IPS-18c (cell line): Measurements from ENCODE around the gene TLR10.

Experiments used
- H3K4me3 ChIP-seq: 2 replicates; pipeline ENCODE4 v1.7.0; 2013; ENCODE audit warnings: low read depth, mild to moderate bottlenecking, low read length, moderate library complexity; ENCODE audit not compliant: insufficient read depth
- H3K9me3 ChIP-seq: one replicate; pipeline ENCODE4 v1.6.1; 2013; ENCODE audit warnings: mild to moderate bottlenecking, low read length, moderate library complexity; ENCODE audit not compliant: control insufficient read depth, insufficient read depth

The TLR10 gene

GRCh38 chr4:38751341-38752010 is 31.3 kb downstream of the TLR10 start:
- H3K4me3 ChIP-seq, result no peak overlapping the region

DNA sequence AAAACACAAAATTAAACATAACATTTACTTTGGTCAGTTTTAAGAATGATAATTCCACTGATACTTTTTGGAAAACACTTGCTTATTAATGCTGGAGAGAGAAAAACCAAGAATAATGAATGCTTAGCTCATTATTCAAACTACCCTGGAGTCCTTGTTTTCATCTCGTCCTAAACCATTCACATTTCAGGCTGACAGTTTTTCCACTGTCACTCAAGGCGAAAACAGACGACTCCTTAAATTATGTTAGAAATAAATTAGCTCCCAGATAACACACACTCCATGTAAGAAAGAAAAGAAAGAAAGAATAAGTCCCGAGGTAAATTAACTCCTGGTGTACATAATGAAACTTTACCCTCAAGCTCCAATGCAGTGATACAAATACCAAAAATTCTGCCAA is 33.5 kb downstream of the TLR10 start:
- no peak overlapping the region for H3K4me3 ChIP-seq
- no peaks in the 10 kb centered on the region for H3K9me3 ChIP-seq

More at GRCh38 chr4:38751341-38752010, 31.3 kb downstream of the TLR10 start:
- no peaks in the 10 kb centered on the region for H3K9me3 ChIP-seq

DNA sequence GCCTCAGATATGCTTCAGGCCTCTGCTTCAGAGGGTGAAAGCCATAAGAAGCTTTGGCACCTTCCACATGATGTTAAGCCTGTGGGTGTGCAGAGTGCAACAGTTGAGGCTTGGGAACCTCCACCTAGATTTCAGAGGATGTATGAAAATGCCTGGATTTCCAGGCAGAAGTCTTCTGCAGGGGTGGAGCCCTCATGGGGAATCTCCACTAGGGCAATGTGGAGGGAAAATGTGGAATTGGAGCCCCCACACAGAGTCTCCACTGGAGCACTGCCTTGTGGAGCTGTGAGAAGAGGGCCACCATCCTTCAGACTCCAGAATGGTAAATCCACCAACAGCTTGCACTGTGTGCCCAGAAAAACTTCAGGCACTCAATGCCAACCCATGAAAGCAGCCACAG is 35.2 kb downstream of the TLR10 start:
- no peak overlapping the region for H3K4me3 ChIP-seq
- no peaks in the 10 kb centered on the region for H3K9me3 ChIP-seq

DNA sequence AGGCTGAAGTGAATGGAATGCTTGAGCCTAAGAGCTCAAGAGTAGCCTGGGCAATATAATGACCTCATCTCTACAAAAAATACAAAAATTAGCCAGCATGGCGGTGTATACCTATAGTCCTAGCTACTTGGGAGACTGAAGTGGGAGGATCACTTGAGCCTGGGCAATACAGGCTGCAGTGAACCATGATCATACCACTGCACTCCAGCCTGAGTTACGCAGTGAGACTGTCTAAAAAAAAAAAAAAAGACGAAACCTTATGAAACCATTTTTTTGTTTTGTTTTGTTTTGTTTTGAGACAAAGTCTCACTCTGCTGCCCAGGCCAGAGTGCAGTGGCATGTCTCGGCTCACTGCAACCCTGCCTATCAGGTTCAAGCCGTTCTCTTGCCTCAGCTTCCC is 36.9 kb downstream of the TLR10 start:
- Histone ChIP-seq H3K9me3 (no peaks in the 10 kb centered on the region), H3K4me3 (no peak overlapping the region)

GRCh38 chr4:38743866-38744265 is 38.9 kb downstream of the TLR10 start:
- Histone ChIP-seq H3K9me3 (no peaks in the 10 kb centered on the region), H3K4me3 (no peak overlapping the region)

DNA sequence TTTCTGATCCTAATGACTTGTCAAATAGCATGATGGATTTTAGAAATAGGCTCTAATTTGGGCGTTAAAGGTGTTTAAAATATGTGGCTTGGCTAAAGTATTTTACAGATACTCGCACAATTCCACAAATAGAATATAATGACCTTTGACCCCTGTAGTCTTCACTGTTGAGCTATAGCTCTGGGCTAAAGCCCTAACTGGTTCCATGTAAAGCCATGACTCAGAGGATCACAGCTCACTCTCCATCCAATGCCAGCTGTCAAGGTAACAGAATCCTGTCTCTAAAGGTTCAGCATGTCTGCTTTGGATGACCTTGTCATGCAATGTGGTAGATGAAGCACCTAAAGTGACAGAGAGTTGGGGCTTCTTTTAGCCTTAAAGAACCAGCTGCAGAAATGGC is 42.5 kb downstream of the TLR10 start:
- no peak overlapping the region for H3K4me3 ChIP-seq
- H3K9me3 ChIP-seq, result no peaks in the 10 kb centered on the region

DNA sequence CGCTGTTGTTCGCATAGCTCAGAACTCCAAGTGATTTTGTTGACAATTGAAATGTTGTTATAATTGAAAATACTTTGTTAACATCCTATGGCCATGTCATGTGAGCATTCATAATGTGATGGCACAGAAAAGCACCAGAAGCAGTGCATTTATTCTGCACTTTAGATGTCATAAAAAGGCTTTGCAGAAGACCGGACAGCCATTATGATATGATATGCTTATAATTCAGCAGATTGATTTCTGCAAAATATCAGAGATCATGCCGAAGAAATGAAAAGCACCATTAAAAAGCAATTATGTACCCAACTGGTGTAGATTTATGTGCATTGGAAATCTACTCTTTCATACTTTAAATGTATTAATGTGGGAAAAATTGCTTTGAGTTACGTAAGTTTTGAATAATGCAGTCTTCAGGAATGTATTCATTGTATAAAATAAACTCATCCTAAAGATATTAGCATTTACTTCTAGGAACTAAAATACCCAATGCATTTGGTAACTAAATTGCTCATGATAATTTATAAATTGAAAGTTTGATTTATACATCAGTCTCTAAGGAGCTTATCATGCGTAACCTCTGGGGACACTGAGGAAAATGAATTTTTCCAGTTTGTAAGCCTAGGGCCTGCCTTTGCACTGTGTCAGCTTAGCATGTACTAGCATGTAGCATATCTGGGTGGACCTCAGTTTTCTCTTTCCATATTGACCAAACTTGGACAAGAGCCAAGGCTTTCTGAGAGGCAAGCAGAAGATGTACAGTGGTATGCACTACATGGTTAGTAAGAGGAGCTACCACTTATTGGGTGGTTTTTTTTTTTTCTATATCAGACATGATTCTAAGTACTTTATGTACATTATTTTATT is 43.6 kb downstream of the TLR10 start:
- no peaks in the 10 kb centered on the region for H3K9me3 ChIP-seq
- H3K4me3 ChIP-seq, result no peak overlapping the region

DNA sequence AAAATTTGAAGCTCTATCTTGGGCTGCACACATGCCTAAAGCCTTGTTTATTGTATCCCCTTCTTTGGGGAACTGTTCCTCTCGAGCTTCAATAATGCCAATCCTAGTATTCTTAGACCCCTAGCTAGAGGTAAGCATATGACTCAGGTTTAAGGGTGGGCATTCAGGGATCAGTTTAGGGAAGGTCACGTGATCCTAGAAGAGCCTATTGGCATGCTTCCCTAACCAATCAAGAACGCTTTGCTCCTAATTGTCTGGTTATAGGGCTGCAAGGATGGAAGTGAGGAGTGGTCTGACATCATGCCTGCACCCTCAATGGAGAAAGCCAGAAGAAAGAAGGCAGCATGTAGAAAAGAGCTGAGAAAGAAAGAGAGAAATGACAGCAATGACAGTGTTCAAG is 46.9 kb downstream of the TLR10 start:
- no peak overlapping the region for H3K4me3 ChIP-seq
- no peaks in the 10 kb centered on the region for H3K9me3 ChIP-seq

DNA sequence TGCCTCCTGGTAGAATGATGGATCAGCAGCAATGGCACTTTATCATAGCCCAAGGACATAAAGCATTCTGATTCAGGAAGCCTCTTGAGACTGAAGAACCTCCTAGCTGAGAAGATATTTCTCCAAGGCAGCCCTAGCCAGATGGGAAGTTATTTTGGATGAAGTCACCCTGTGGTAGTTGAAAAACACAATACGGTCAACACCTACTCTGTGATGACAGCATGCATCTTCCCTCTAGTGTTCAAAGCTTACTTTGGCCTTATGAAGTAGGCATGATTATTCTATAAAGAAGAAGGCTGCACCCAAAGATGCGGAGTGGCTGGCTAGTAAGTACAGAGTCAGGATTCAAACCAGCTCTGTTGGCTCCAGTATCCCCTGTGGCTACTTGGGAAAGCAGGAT is 47.9 kb downstream of the TLR10 start:
- no peak overlapping the region for H3K4me3 ChIP-seq
- no peaks in the 10 kb centered on the region for H3K9me3 ChIP-seq

DNA sequence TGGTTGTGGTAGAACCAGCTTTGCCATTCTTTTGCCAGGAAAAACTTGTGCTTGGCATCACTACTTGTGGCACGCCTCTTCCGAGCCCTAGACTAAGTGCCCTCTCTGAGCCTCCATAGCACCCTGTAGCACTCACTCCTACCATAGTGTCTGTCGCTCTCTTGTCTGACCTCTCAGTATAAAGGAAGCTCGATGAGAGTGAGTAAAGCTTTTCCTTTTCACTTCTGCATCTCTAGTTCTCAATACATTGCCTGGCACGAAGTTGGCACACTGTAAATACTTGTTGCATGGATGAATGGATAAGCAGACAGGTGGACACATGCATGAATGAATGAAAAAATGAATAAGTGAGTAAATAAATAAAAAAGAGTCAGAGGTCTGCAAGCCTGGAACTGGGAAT is 48.3 kb downstream of the TLR10 start:
- Histone ChIP-seq H3K4me3 (no peak overlapping the region), H3K9me3 (no peaks in the 10 kb centered on the region)

DNA sequence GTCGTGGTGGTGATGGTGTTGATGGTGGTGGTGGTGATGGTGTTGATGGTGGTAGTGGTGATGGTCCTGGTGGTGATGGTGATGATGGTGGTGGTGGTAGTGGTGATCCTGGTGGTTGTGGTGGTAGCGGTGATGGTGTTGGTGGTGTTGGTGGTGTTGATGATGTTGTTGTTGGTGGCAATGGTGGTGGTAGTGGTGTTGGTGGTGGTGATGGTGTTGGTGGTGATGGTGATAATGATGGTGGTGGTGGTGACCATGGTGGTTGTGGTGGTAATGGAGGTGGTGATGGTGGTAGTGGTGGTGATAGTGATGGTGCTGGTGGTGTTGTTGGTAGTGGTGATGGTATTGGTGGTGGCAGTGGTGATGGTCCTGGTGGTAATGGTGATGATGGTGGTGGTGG is 49.1 kb downstream of the TLR10 start:
- Histone ChIP-seq H3K4me3 (no peak overlapping the region), H3K9me3 (no peaks in the 10 kb centered on the region)

DNA sequence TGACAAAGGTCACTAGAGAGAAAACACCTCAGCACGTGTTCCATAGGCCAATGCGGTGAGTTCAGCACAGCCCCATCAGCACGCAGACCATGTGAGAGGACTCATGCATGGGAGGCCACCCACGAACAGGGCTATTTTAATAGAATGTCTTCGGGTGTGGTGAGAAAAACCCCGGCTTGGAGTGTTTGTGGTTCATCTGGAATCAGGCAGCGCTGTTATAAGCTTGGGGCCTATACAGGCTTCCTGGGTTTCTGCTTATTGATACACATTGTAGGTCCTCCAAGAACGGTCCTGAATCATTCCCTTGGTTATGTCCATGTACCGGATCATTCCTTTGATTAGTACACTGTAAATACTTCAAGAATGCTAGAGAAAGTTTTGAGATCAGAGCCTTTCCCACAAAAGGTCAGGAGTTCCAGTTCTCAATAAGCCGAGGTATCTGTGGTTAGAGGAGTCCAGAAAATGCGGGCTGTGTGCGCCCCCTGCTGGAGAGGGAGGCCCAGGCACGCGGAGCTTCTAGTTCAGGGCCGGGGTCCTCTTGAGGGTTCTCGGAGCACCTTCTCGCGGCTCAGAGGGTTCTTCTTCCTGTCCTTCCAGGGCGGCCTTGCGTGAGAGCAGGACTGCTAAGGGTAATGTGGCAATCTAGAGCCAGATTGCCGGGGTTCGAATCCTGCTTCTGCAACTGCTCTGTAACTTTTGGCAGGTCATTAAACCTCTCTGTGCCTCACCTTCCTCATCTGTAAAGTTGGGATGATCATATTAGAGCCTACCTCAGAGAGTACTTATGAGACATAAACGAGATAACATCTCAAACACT is 51.8 kb downstream of the TLR10 start:
- no peak overlapping the region for H3K4me3 ChIP-seq
- no peaks in the 10 kb centered on the region for H3K9me3 ChIP-seq

- no peak overlapping the region for H3K4me3 ChIP-seq
- H3K9me3 ChIP-seq, result no peaks in the 10 kb centered on the region
Measured at GRCh38 chr4:38730493-38730829, 52.3 kb downstream of the TLR10 start.

GRCh38 chr4:38728631-38729141 is 54.1 kb downstream of the TLR10 start:
- Histone ChIP-seq H3K4me3 (no peak overlapping the region), H3K9me3 (no peaks in the 10 kb centered on the region)

DNA sequence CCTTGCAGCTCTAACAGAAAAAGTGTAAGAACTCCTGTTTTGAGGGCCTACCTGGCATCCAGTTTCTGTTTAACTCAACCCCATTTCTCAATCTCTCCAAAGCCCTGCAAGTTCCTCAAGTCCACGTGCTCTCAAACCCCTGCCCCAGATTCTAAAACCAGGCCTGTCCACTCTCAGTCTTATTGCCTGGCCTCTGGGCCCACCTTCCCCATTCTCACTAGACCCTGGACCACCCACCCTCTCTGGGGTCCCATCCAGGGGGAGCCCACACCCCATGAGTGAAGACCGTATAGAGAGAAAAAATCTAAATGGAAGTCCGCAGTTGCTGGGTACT is 58.3 kb downstream of the TLR10 start:
- Histone ChIP-seq H3K9me3 (no peaks in the 10 kb centered on the region), H3K4me3 (no peak overlapping the region)

DNA sequence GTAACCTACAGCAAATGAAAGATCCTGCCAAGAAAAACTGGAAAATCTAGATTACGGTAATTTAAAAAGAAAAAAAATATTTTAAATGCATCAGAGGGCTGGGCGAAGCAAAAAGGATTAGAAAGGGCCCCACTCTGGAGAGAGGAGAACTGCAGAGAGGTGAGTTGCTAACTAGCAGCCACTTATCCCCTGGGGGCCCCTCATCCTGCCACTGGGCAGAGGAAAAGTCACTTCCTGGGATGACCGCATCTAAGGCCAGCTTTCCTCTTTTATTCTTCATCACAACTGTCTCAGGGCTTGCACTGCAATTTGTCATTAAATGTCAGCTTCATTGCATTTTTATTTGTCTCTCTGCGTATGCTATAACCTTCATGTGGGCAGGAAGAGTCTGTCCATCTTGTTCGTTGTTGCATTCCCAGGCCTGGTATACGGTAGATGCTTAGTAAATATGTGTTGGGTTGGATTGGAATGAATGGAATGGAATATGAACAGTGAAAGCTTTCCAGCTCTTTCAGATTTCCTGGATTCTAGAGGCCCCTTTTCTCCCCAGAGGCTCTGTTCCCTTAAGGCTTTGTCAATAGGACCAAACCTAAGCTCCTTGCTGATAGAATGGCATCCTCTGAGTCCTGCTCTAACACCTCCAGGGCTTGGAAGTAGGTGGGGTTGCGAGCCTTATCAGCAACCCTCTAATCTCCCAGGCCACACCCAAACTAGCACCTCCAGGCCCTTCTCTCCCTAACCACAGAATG is 58.9 kb downstream of the TLR10 start:
- Histone ChIP-seq H3K4me3 (no peak overlapping the region), H3K9me3 (no peaks in the 10 kb centered on the region)

GRCh38 chr4:38723114-38723513 is 59.7 kb downstream of the TLR10 start:
- Histone ChIP-seq H3K9me3 (no peaks in the 10 kb centered on the region), H3K4me3 (no peak overlapping the region)
